DOHH2 (cell line): ENCODE results near the gene PXMP2.

Experiments used
- H3F3A ChIP-seq: fragments of 200-600 bp; sonication (generic), shearing (Covaris generic); 2 replicates; pipeline ENCODE4 v1.6.0; 2016; ENCODE audit warnings: antibody characterized with exemption, mild to moderate bottlenecking; ENCODE audit not compliant: control insufficient read depth, insufficient read depth
- H3K27ac ChIP-seq: fragments of 200-600 bp; sonication (generic); 2 replicates; pipeline ENCODE4 v1.5.1; 2014; ENCODE audit warnings: low read depth, mild to moderate bottlenecking, low read length, moderate library complexity
- H3K27me3 ChIP-seq: fragments of 200-600 bp; sonication (generic); 2 replicates; pipeline ENCODE4 v1.6.1; 2014; ENCODE audit warnings: mild to moderate bottlenecking, low read length, mixed read lengths; ENCODE audit not compliant: control insufficient read depth
- H3K36me3 ChIP-seq: fragments of 200-600 bp; sonication (generic); 2 replicates; pipeline ENCODE4 v1.6.1; 2014; ENCODE audit warnings: mild to moderate bottlenecking, low read length, moderate library complexity, mixed read lengths; ENCODE audit not compliant: control insufficient read depth
- H3K4me1 ChIP-seq: fragments of 200-600 bp; sonication (generic); 2 replicates; pipeline ENCODE4 v1.6.1; 2014; ENCODE audit warnings: mild to moderate bottlenecking, low read length, mixed read lengths; ENCODE audit not compliant: control insufficient read depth
- H3K4me2 ChIP-seq: fragments of 200-600 bp; sonication (generic); 2 replicates; pipeline ENCODE4 v1.6.0; 2014; ENCODE audit warnings: mild to moderate bottlenecking, low read length, moderate library complexity
- H3K4me3 ChIP-seq: fragments of 200-600 bp; sonication (generic); 2 replicates; pipeline ENCODE4 v1.5.1; 2014; ENCODE audit warnings: mild to moderate bottlenecking, low read length, mixed read lengths
- H3K79me2 ChIP-seq: fragments of 200-600 bp; sonication (generic); 2 replicates; pipeline ENCODE4 v1.6.1; 2014; ENCODE audit warnings: mild to moderate bottlenecking, low read length, mixed read lengths; ENCODE audit not compliant: control insufficient read depth
- H3K9me2 ChIP-seq: fragments of 200-600 bp; sonication (generic); replicated peaks from 2 replicates; pipeline ENCODE4 v1.6.1; 2014; ENCODE audit warnings: mild to moderate bottlenecking, low read length, mixed read lengths; ENCODE audit not compliant: control insufficient read depth
- H3K9me3 ChIP-seq: fragments of 200-600 bp; sonication (generic); 2 replicates; pipeline ENCODE4 v1.6.1; 2014; ENCODE audit warnings: antibody characterized with exemption, low read length, mixed read lengths; ENCODE audit not compliant: control insufficient read depth, insufficient read depth
- H4K20me1 ChIP-seq: fragments of 200-600 bp; sonication (generic); 2 replicates; pipeline ENCODE4 v1.6.0; 2014; ENCODE audit warnings: low read depth, mild to moderate bottlenecking, antibody characterized with exemption, low read length, moderate library complexity; ENCODE audit not compliant: control insufficient read depth, insufficient read depth
- CTCF ChIP-seq: fragments of 200-600 bp; sonication (generic); IDR thresholded peaks from one replicate; pipeline ENCODE4 v1.5.1; 2014; ENCODE audit warnings: antibody characterized with exemption, mild to moderate bottlenecking, low read depth, low read length; ENCODE audit not compliant: poor library complexity, severe bottlenecking
- EZH2phosphoT487 ChIP-seq: fragments of 200-600 bp; sonication (generic); IDR thresholded peaks from 2 replicates; pipeline ENCODE4 v1.6.1; 2017; ENCODE audit warnings: borderline replicate concordance, mild to moderate bottlenecking, antibody characterized with exemption, low read length, moderate library complexity, mixed read lengths

Gene PXMP2

GRCh38 chr12:132653567-132654290, 33.7 kb upstream of the PXMP2 start:
- Histone ChIP-seq H3K4me1 (no peaks in the 10 kb centered on the region), H3F3A (peaks cover 3% of the 10 kb centered on the region; the same call in 1 of the 2 replicates), H3K27me3 (no peaks in the 10 kb centered on the region), H3K36me3 (peaks cover 97% of the 10 kb centered on the region), H3K27ac (no peak overlapping the region), H3K9me2 (no peaks in the 10 kb centered on the region), H3K79me2 (no peaks in the 10 kb centered on the region), H3K4me2 (no peak overlapping the region), H4K20me1 (0 out of 2 replicates have a peak, but pooled peaks cover 6% of the 10 kb centered on the region), H3K4me3 (no peak overlapping the region), H3K9me3 (no peaks in the 10 kb centered on the region)
- TF ChIP-seq CTCF (no peak), EZH2phosphoT487 (no peak)

GRCh38 chr12:132657004-132657727, 30.2 kb upstream of the PXMP2 start:
- Histone ChIP-seq H3K9me2 (no peaks in the 10 kb centered on the region), H3K36me3 (peaks cover 98% of the 10 kb centered on the region), H3K27me3 (no peaks in the 10 kb centered on the region), H3F3A (peaks cover 3% of the 10 kb centered on the region; the same call in 1 of the 2 replicates), H3K4me2 (no peak overlapping the region), H4K20me1 (no peaks in the 10 kb centered on the region), H3K9me3 (no peaks in the 10 kb centered on the region), H3K4me3 (no peak overlapping the region), H3K4me1 (no peaks in the 10 kb centered on the region), H3K27ac (no peak overlapping the region), H3K79me2 (no peaks in the 10 kb centered on the region)
- no peak for TF ChIP-seq CTCF
- no peak for TF ChIP-seq EZH2phosphoT487

GRCh38 chr12:132658149-132658894, 29.1 kb upstream of the PXMP2 start:
- H3K79me2 ChIP-seq, result 0 out of 2 replicates have a peak, but pooled peaks cover 6% of the 10 kb centered on the region
- no peak overlapping the region for H3K27ac ChIP-seq
- no peaks in the 10 kb centered on the region for H3K9me2 ChIP-seq
- H3K36me3 ChIP-seq, result peaks cover 98% of the 10 kb centered on the region
- no peaks in the 10 kb centered on the region for H4K20me1 ChIP-seq
- no peaks in the 10 kb centered on the region for H3K27me3 ChIP-seq
- H3K4me3 ChIP-seq, result no peak overlapping the region
- peaks cover 3% of the 10 kb centered on the region; the same call in 1 of the 2 replicates for H3F3A ChIP-seq
- H3K9me3 ChIP-seq, result no peaks in the 10 kb centered on the region
- no peak overlapping the region for H3K4me2 ChIP-seq
- no peaks in the 10 kb centered on the region for H3K4me1 ChIP-seq
- TF ChIP-seq CTCF (no peak), EZH2phosphoT487 (no peak)
